GM13977 (cell line): Measurements from ENCODE around the gene FCMR.

Experiments used
- DNase-seq: peaks from one replicate; pipeline ENCODE4 v3.0.0; 2012; ENCODE audit warnings: low spot score
- CTCF ChIP-seq: IDR thresholded peaks from 2 replicates; pipeline ENCODE4 v1.5.1; 2012; ENCODE audit warnings: mild to moderate bottlenecking, control low read depth; ENCODE audit not compliant: insufficient read depth; ENCODE audit errors: extremely low read depth, missing control alignments
- in situ Hi-C: fragments of 300-500 bp; cut with MboI; formaldehyde crosslinking; loops from one replicate; pipeline ENCODE4 v1.12.0; 2022; ENCODE audit warnings: low sequenced_read_pairs, low pct_unique_long_range_greater_than_20kb, mixed read lengths, inconsistent platforms; ENCODE audit not compliant: unreplicated experiment

Gene FCMR

DNA sequence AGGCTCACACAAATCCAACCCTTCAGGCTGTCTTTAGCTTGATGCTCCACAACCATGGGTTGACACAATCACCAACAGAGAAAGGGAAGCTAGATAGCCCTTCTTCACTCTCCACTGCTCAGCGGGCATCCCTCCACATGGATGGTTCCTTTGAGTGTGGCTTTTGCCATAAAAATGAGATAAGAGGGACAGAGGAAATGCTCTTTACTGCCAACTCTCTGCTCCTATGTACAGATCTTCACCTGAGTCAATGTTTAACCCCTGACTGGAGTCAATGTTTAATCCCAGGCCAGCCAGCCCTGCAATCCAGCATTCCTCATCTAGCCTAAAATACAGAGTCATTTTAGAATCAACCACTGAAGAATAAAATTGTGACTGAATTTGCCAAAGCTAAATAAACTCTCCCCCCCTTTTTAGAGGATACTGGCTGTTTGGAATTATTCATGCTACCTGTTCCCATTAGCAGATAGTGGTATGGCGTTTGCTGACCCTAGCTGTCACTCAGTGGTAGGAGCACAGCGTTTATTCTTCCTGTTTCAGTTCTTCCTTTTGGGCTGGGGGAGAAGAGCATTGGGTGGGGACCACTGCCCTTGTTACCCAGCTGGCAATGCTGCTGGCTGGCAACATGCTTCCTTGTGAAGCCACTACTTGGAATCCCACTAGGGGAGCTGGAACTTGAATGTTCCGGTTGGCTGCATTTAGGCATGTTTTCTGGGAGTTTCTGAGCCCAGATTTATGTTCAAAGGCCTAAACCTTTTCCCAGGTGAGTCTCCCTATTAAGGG is 29.8 kb upstream of the FCMR start:
- in situ Hi-C loops = no loop called here
- no peak for TF ChIP-seq CTCF
- no peak for DNase-seq

DNA sequence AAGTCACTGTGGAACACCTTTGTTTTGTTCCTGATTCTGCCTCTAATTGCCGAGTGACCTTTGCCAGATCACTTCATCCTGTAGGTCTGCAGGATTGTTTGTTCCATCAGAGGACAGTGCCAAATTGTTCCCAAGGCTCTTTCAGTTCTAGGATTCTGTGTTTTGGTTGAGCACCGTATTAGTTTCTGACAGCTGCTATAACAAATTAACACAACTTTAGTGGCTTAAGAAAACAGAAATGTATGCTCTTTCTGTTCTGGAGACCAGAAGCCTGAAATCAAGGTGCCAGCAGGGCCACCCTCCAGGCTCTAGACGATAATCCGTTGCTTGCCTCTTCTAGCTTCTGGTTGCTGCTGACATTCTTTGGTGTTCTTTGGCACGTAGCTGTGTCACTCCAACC is 27.9 kb upstream of the FCMR start:
- no peak for TF ChIP-seq CTCF
- in situ Hi-C loops = no loop called here
- no peak for DNase-seq

GRCh38 chr1:206949208-206949607 is 27.5 kb upstream of the FCMR start:
- TF ChIP-seq CTCF = no peak
- no peak for DNase-seq
- in situ Hi-C loops = no loop called here

DNA sequence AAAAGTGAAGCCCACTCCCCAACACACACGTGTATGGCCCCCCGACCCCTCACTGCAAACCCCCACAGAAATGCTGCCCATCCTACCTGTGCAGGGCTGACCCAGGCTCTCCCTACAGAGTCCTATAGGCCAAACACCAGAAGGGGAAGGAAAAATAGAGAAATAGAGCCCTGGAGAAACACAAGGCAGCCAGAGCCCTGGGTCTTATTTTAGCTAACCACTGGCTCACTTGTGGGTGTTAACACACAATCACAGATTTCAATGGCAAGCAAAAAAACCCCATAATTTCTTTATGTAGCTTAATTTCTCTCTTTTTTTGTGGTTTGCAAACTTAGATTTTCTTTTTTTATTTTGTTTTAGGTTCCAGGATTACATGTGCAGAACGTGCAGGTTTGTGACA is 25.5 kb upstream of the FCMR start:
- TF ChIP-seq CTCF = no peak

GRCh38 chr1:206946261-206946660 is 24.5 kb upstream of the FCMR start, which contains the start of gene PIGR:
TSS of gene PIGR (minus strand) at chr1:206946466. CDS start at chr1:206940531, 5,935 bp downstream.
- in situ Hi-C loops = no loop called here
- no peak for TF ChIP-seq CTCF
- DNase-seq = no peak

More for the DNA sequence above, 25.5 kb upstream of the FCMR start:
- no peak for DNase-seq
- in situ Hi-C loops = no loop called here

GRCh38 chr1:206945779-206946178 is 24.0 kb upstream of the FCMR start:
- in situ Hi-C loops = no loop called here
- TF ChIP-seq CTCF = no peak
- DNase-seq = no peak
